Naive B cell (primary cell): ENCODE data around the gene ZNF394. TPM values are rescaled to one million over a fixed set of nuclear protein-coding genes. Genes with fewer than 3 reads are reported as not detected.
"Not testable (repeated sequence)": the region's sequence is repeated elsewhere in the genome, so short reads cannot be mapped to it uniquely, and the experiment has no call there.

Experiments
- ATAC-seq, 2 donors: fragments of 150-1000 bp; cut with Tn5 transposase; 2 replicates each; pipeline ENCODE4 v1.10.0; 2021; ENCODE audit warnings: low read depth in 2 of 2, mild to moderate bottlenecking in 2 of 2, moderate library complexity in 2 of 2
- DNase-seq: peaks from one replicate; pipeline ENCODE4 v3.0.0; 2022
- H3K27ac Mint-ChIP-seq, 6 donors: one replicate each; pipeline ENCODE4 v1.8.0; 2020 to 2022; ENCODE audit warnings: mild to moderate bottlenecking in 6 of 6, mixed read lengths in 6 of 6, moderate library complexity in 5 of 6, inconsistent platforms in 2 of 6
- H3K27me3 Mint-ChIP-seq, 3 donors: one replicate each; pipeline ENCODE4 v1.8.0; 2021 to 2022; ENCODE audit warnings: mixed read lengths in 3 of 3, mild to moderate bottlenecking in 1 of 3
- H3K36me3 Mint-ChIP-seq, 2 donors: one replicate each; pipeline ENCODE4 v1.8.0; 2020 to 2022; ENCODE audit warnings: mixed read lengths in 2 of 2, inconsistent platforms in 1 of 2, mild to moderate bottlenecking in 1 of 2
- H3K4me1 Mint-ChIP-seq, 3 donors: one replicate each; pipeline ENCODE4 v1.8.0; 2020 to 2022; ENCODE audit warnings: mixed read lengths in 3 of 3, inconsistent platforms in 1 of 3, mild to moderate bottlenecking in 1 of 3, moderate library complexity in 1 of 3
- H3K4me3 Mint-ChIP-seq, 8 donors: one replicate each; pipeline ENCODE4 v1.8.0; 2020 to 2022; ENCODE audit warnings: mild to moderate bottlenecking in 8 of 8, mixed read lengths in 8 of 8, moderate library complexity in 8 of 8, inconsistent platforms in 2 of 8
- H3K9me3 Mint-ChIP-seq, 7 donors: one replicate each; pipeline ENCODE4 v1.8.0; 2020 to 2022; ENCODE audit warnings: mixed read lengths in 7 of 7, mild to moderate bottlenecking in 5 of 7, inconsistent platforms in 2 of 7, moderate library complexity in 1 of 7
- polyA plus RNA-seq, 6 donors: library from polyadenylated mRNA; unstranded; fragments of 300-500 nt; fragmentation: Illumina TruSeq; gene quantifications; one replicate each; pipeline ENCODE4 v1.2.3, GENCODE V29; 2021; ENCODE audit warnings: low read depth in 6 of 6

The ZNF394 gene
- 10 to 100 TPM; 47.3 to 71.6 (median 64.5) TPM for polyA plus RNA-seq

GRCh38 chr7:99499721-99500636 is at the start of gene ZNF394:
Gene ZNF394, minus strand, starts transcription at chr7:99500281. Its CDS starts 188 bp downstream, at chr7:99500093.
- Mint-ChIP-seq H3K4me1 (peaks cover 16 to 44% (median 27%) of the 10 kb centered on the region in 3 donors), H3K9me3 (peaks cover 0 to 2% (median 0%) of the 10 kb centered on the region in 7 donors), H3K27ac (peak within 1 kb of the TSS; percentile 99 to 100 (median 99)), H3K36me3 (peaks cover 5 to 16% of the 10 kb centered on the region in 2 donors), H3K27me3 (no peaks in the 10 kb centered on the region), H3K4me3 (peak within 1 kb of the TSS; percentile 95 to 100 (median 99))
- DNase-seq (peak; percentile 86), ATAC-seq (peak; percentile 47 to 49)

- Mint-ChIP-seq H3K4me1 (peaks cover 14 to 35% (median 22%) of the 10 kb centered on the region in 3 donors), H3K27ac (peak overlapping the region in 1 of 6 donors; percentile 38), H3K4me3 (peak overlapping the region in 1 of 8 donors; percentile 79)
Observed at GRCh38 chr7:99549545-99549944, 49.5 kb upstream of the ZNF394 start.

GRCh38 chr7:99545308-99545707 is 45.2 kb upstream of the ZNF394 start:
- not testable (repeated sequence) for H3K4me1 Mint-ChIP-seq, DNase-seq, H3K4me3 Mint-ChIP-seq, ATAC-seq, H3K27me3 Mint-ChIP-seq
- Mint-ChIP-seq H3K36me3 (peaks cover 13 to 15% of the 10 kb centered on the region in 2 donors), H3K9me3 (peaks cover 0 to 17% (median 12%) of the 10 kb centered on the region in 7 donors), H3K27ac (peak overlapping the region in 1 of 6 donors; percentile 65)

More at GRCh38 chr7:99549545-99549944, 49.5 kb upstream of the ZNF394 start:
- ATAC-seq, DNase-seq, H3K27me3 Mint-ChIP-seq, H3K9me3 Mint-ChIP-seq: not testable (repeated sequence)
- peaks cover 8 to 13% of the 10 kb centered on the region in 2 donors for H3K36me3 Mint-ChIP-seq

GRCh38 chr7:99543916-99544315 is 43.8 kb upstream of the ZNF394 start:
- Mint-ChIP-seq H3K9me3 (peaks cover 0 to 25% (median 13%) of the 10 kb centered on the region in 7 donors), H3K4me1 (peaks cover 0 to 2% (median 0%) of the 10 kb centered on the region in 3 donors), H3K27ac (no peak overlapping the region), H3K27me3 (no peaks in the 10 kb centered on the region), H3K4me3 (no peak overlapping the region), H3K36me3 (peaks cover 13 to 15% of the 10 kb centered on the region in 2 donors)
- ATAC-seq (no peak), DNase-seq (no peak)

- Mint-ChIP-seq H3K27ac (no peak overlapping the region), H3K9me3 (peaks cover 4 to 29% (median 13%) of the 10 kb centered on the region in 7 donors), H3K27me3 (no peaks in the 10 kb centered on the region), H3K4me3 (no peak overlapping the region), H3K4me1 (peaks cover 0 to under 1% (median 0%) of the 10 kb centered on the region in 3 donors), H3K36me3 (peaks cover 10 to 11% of the 10 kb centered on the region in 2 donors)
- DNase-seq, result no peak
- ATAC-seq, result no peak
Observed at GRCh38 chr7:99543081-99543671, 43.1 kb upstream of the ZNF394 start.

GRCh38 chr7:99541212-99541611 is 41.1 kb upstream of the ZNF394 start:
- Mint-ChIP-seq H3K9me3 (peaks cover 4 to 29% (median 13%) of the 10 kb centered on the region in 7 donors), H3K4me1 (no peaks in the 10 kb centered on the region), H3K27me3 (no peaks in the 10 kb centered on the region), H3K27ac (no peak overlapping the region), H3K36me3 (peaks cover 0 to 7% of the 10 kb centered on the region in 2 donors), H3K4me3 (peak overlapping the region in 1 of 8 donors; percentile 22)
- no peak for DNase-seq
- ATAC-seq, result no peak

GRCh38 chr7:99540542-99540941 is 40.5 kb upstream of the ZNF394 start:
- ATAC-seq, result no peak
- peaks cover 0 to 7% of the 10 kb centered on the region in 2 donors for H3K36me3 Mint-ChIP-seq
- H3K27ac Mint-ChIP-seq, result no peak overlapping the region
- H3K9me3 Mint-ChIP-seq, result peaks cover 4 to 29% (median 13%) of the 10 kb centered on the region in 7 donors
- H3K27me3 Mint-ChIP-seq, result no peaks in the 10 kb centered on the region
- H3K4me1 Mint-ChIP-seq, result no peaks in the 10 kb centered on the region
- DNase-seq, result no peak
- H3K4me3 Mint-ChIP-seq, result no peak overlapping the region

- no peaks in the 10 kb centered on the region for H3K27me3 Mint-ChIP-seq
- H3K4me3 Mint-ChIP-seq, result no peak overlapping the region
- H3K27ac Mint-ChIP-seq, result no peak overlapping the region
- peaks cover 0 to 7% of the 10 kb centered on the region in 2 donors for H3K36me3 Mint-ChIP-seq
- H3K9me3 Mint-ChIP-seq, result peaks cover 4 to 30% (median 13%) of the 10 kb centered on the region in 7 donors
- ATAC-seq (no peak), DNase-seq (no peak)
- no peaks in the 10 kb centered on the region for H3K4me1 Mint-ChIP-seq
Observed at GRCh38 chr7:99539213-99539811, 39.2 kb upstream of the ZNF394 start.

- H3K27ac Mint-ChIP-seq, result no peak overlapping the region
- H3K36me3 Mint-ChIP-seq, result peaks cover 23 to 29% of the 10 kb centered on the region in 2 donors
- no peak overlapping the region for H3K4me3 Mint-ChIP-seq
- no peak for ATAC-seq
- peaks cover 11 to 49% (median 34%) of the 10 kb centered on the region in 7 donors for H3K9me3 Mint-ChIP-seq
- H3K27me3 Mint-ChIP-seq, result no peaks in the 10 kb centered on the region
- peaks cover 0 to 5% (median 0%) of the 10 kb centered on the region in 3 donors for H3K4me1 Mint-ChIP-seq
- no peak for DNase-seq
Observed at GRCh38 chr7:99535667-99536066, 35.6 kb upstream of the ZNF394 start.

- Mint-ChIP-seq H3K36me3 (peaks cover 42 to 44% of the 10 kb centered on the region in 2 donors), H3K27ac (no peak overlapping the region), H3K4me1 (peaks cover 0 to 5% (median 2%) of the 10 kb centered on the region in 3 donors), H3K9me3 (peaks cover 6 to 48% (median 42%) of the 10 kb centered on the region in 7 donors), H3K27me3 (no peaks in the 10 kb centered on the region), H3K4me3 (no peak overlapping the region)
- ATAC-seq (no peak), DNase-seq (no peak)
Observed at GRCh38 chr7:99531354-99531765, 31.3 kb upstream of the ZNF394 start.

- Mint-ChIP-seq H3K9me3 (peaks cover 0 to 21% (median 14%) of the 10 kb centered on the region in 7 donors), H3K4me3 (no peak overlapping the region), H3K4me1 (peaks cover 2 to 8% (median 7%) of the 10 kb centered on the region in 3 donors), H3K27me3 (no peaks in the 10 kb centered on the region), H3K27ac (peak overlapping the region in 4 of 6 donors; percentile 15 to 81 (median 53)), H3K36me3 (peaks cover 26 to 35% of the 10 kb centered on the region in 2 donors)
- no peak for DNase-seq
- ATAC-seq, result no peak
Observed at GRCh38 chr7:99525713-99526440, 25.8 kb upstream of the ZNF394 start.

GRCh38 chr7:99521399-99521798 is 21.3 kb upstream of the ZNF394 start:
- H3K27ac Mint-ChIP-seq, result no peak overlapping the region
- no peaks in the 10 kb centered on the region for H3K9me3 Mint-ChIP-seq
- H3K4me1 Mint-ChIP-seq, result peaks cover 0 to 8% (median 7%) of the 10 kb centered on the region in 3 donors
- ATAC-seq (no peak), DNase-seq (no peak)
- no peak overlapping the region for H3K4me3 Mint-ChIP-seq
- H3K27me3 Mint-ChIP-seq, result no peaks in the 10 kb centered on the region
- peaks cover 18 to 19% of the 10 kb centered on the region in 2 donors for H3K36me3 Mint-ChIP-seq
